ENCODE results near the gene ITPKC. TPM values are rescaled to one million over a fixed set of nuclear protein-coding genes. Genes with fewer than 3 reads are reported as not detected.

The ITPKC gene
- polyA plus RNA-seq, 1 of the 3 experiments (the other 2 are of a cell fraction): 6.3 TPM

DNA sequence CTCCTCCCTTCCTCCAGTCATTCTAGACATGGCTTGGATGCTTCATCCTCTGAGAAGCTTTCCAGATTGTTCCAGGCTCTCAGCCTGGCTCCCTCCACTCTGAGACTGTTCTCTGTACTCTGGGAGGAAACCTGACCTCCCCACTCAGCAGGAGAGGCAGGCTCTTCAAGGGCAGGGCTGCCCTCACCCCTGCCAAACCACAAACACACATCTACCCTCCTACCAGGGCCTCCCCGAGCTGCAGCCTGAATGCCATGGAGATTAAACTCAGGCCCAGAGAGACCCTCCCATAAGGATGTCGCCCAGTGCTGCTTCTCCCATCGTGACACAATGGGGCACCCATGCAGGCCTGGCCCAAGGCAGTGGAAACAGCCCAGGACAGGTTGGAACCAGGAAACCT lies 42.6 kb upstream of the ITPKC start (continued):
- TF ChIP-seq, protein P1, sequence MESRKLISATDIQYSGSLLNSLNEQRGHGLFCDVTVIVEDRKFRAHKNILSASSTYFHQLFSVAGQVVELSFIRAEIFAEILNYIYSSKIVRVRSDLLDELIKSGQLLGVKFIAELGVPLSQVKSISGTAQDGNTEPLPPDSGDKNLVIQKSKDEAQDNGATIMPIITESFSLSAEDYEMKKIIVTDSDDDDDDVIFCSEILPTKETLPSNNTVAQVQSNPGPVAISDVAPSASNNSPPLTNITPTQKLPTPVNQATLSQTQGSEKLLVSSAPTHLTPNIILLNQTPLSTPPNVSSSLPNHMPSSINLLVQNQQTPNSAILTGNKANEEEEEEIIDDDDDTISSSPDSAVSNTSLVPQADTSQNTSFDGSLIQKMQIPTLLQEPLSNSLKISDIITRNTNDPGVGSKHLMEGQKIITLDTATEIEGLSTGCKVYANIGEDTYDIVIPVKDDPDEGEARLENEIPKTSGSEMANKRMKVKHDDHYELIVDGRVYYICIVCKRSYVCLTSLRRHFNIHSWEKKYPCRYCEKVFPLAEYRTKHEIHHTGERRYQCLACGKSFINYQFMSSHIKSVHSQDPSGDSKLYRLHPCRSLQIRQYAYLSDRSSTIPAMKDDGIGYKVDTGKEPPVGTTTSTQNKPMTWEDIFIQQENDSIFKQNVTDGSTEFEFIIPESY (IDR thresholded peaks at IDR 0.05; ENCODE audit: borderline replicate concordance, low read depth): no peak
- no peak for TF ChIP-seq POLR2AphosphoS5 (IDR thresholded peaks at IDR 0.05; ENCODE audit: low read depth, low read length)

DNA sequence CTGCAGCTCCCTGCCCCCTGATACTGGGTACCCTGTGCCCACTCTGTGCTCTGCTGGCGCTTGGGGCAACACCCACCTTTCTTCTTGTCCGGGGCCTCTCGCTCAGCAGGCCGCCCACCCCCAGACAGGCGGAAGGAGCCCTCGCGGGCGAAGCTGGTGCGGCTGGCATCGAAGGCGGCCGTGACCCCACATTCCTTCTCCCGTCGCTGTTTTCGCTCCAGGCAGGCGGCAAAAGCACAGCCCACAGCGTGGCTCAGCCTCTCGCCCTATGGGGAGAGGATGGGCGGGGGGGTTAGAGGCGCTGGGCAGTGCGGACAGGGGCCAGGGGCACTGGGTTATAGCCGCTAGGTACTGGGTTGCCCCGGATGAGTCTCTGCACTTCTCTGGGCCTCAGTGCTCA lies 39.8 kb upstream of the ITPKC start:
- Histone ChIP-seq H4K20me1 (ENCODE audit: insufficient read depth) (no peaks in the 10 kb centered on the region), H2AFZ (ENCODE audit: low read depth) (no peak overlapping the region), H3K9me3 (no peaks in the 10 kb centered on the region), H3K36me3 (replicated peaks in 1 of 2; ENCODE audit: control insufficient read depth in 1 of 2, insufficient read depth in 2 of 2, low read length in 1 of 2) (peaks cover 42 to 66% of the 10 kb centered on the region in 2 experiments), H3K4me1 (ENCODE audit: control insufficient read depth in 1 of 2, insufficient read depth in 2 of 2, low read depth in 1 of 2, low read length in 1 of 2) (no peaks in the 10 kb centered on the region), H3K4me3 (ENCODE audit: low read depth in 2 of 2, low read length in 1 of 2) (no peak overlapping the region), H3K4me2 (no peak overlapping the region), H3K9ac (no peak overlapping the region), H3K27me3 (ENCODE audit: insufficient read depth) (no peaks in the 10 kb centered on the region), H3K9me2 (no peaks in the 10 kb centered on the region), H3K79me2 (ENCODE audit: insufficient read depth) (no peaks in the 10 kb centered on the region), H3F3A (replicated peaks; ENCODE audit: insufficient read depth) (no peaks in the 10 kb centered on the region), H3K27ac (ENCODE audit: low read depth in 2 of 2, low read length in 1 of 2) (no peak overlapping the region)
- WGBS (ENCODE audit: low lambda C conversion rate): 97% methylated on average over 23 of the region's 23 CpGs
- TF ChIP-seq, protein P2, sequence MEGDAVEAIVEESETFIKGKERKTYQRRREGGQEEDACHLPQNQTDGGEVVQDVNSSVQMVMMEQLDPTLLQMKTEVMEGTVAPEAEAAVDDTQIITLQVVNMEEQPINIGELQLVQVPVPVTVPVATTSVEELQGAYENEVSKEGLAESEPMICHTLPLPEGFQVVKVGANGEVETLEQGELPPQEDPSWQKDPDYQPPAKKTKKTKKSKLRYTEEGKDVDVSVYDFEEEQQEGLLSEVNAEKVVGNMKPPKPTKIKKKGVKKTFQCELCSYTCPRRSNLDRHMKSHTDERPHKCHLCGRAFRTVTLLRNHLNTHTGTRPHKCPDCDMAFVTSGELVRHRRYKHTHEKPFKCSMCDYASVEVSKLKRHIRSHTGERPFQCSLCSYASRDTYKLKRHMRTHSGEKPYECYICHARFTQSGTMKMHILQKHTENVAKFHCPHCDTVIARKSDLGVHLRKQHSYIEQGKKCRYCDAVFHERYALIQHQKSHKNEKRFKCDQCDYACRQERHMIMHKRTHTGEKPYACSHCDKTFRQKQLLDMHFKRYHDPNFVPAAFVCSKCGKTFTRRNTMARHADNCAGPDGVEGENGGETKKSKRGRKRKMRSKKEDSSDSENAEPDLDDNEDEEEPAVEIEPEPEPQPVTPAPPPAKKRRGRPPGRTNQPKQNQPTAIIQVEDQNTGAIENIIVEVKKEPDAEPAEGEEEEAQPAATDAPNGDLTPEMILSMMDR (IDR thresholded peaks at IDR 0.05): no peak
- TF ChIP-seq YY1 (IDR thresholded peaks at IDR 0.05; ENCODE audit: low read depth) (no peak), RCOR1 (IDR thresholded peaks at IDR 0.05; ENCODE audit: low read length) (no peak), CHD2 (IDR thresholded peaks at IDR 0.05; ENCODE audit: low read length, partially characterized antibody) (no peak), GATA2 (CRISPR knock-in tag; IDR thresholded peaks at IDR 0.05) (no peak), POLR2AphosphoS5 (IDR thresholded peaks at IDR 0.05; ENCODE audit: low read depth, low read length) (no peak)
- TF ChIP-seq, protein P3, sequence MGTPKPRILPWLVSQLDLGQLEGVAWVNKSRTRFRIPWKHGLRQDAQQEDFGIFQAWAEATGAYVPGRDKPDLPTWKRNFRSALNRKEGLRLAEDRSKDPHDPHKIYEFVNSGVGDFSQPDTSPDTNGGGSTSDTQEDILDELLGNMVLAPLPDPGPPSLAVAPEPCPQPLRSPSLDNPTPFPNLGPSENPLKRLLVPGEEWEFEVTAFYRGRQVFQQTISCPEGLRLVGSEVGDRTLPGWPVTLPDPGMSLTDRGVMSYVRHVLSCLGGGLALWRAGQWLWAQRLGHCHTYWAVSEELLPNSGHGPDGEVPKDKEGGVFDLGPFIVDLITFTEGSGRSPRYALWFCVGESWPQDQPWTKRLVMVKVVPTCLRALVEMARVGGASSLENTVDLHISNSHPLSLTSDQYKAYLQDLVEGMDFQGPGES (IDR thresholded peaks at IDR 0.05; ENCODE audit: low read depth, low read length): no peak
- TF ChIP-seq, protein P4, sequence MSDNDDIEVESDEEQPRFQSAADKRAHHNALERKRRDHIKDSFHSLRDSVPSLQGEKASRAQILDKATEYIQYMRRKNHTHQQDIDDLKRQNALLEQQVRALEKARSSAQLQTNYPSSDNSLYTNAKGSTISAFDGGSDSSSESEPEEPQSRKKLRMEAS (IDR thresholded peaks at IDR 0.05; ENCODE audit: low read depth): no peak
- CTCF ChIA-PET: interaction anchor here (0.7 to 0.8 kb wide), 2 partner anchors 11 to 399 kb away, joined by 3 read pairs; no protein-coding TSS in a partner anchor
- POLR2A ChIA-PET: no interaction called here
- DNase-seq: no peak

DNA sequence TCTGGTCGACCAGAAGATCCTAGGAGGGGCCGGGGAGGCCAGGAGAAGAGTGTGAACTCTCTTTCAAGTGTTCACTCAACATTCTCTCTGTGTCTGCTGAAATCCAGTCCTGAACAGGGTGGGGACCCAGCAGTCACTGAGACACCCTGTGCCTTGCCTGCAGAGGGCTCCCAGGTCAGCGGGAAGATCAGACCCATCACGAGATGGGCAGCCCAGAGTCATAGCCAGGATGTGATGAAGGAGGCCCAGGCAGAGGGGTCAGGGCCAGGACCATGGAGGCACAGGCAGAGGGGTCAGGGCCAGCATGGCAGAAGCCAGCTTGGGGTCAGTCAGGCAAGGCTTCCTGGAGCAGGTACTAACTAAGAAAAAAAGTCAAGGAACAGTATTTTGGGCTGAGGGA lies 35.9 kb upstream of the ITPKC start:
- no peaks in the 10 kb centered on the region for H3F3A ChIP-seq (replicated peaks; ENCODE audit: insufficient read depth)
- no peak overlapping the region for H3K27ac ChIP-seq (ENCODE audit: low read depth in 2 of 2, low read length in 1 of 2)
- no peak overlapping the region for H3K4me3 ChIP-seq (ENCODE audit: low read depth in 2 of 2, low read length in 1 of 2)
- peaks cover 36 to 59% of the 10 kb centered on the region in 2 experiments for H3K36me3 ChIP-seq (replicated peaks in 1 of 2; ENCODE audit: control insufficient read depth in 1 of 2, insufficient read depth in 2 of 2, low read length in 1 of 2)
- no peaks in the 10 kb centered on the region for H3K4me1 ChIP-seq (ENCODE audit: control insufficient read depth in 1 of 2, insufficient read depth in 2 of 2, low read depth in 1 of 2, low read length in 1 of 2)
- ChIA-PET POLR2A (interaction anchor here (0.6 kb wide), 1 partner anchor 18 kb away, joined by 4 read pairs; no protein-coding TSS in a partner anchor), CTCF (interaction anchor here (0.9 to 1.0 kb wide), 2 partner anchors 11 to 23 kb away, joined by 3 read pairs; no protein-coding TSS in a partner anchor)
- H3K4me2 ChIP-seq: no peak overlapping the region
- H3K9ac ChIP-seq: no peak overlapping the region
- no peaks in the 10 kb centered on the region for H3K79me2 ChIP-seq (ENCODE audit: insufficient read depth)
- WGBS (ENCODE audit: low lambda C conversion rate): 94% methylated on average over 4 of the region's 4 CpGs
- no peaks in the 10 kb centered on the region for H3K27me3 ChIP-seq (ENCODE audit: insufficient read depth)
- H3K9me2 ChIP-seq: no peaks in the 10 kb centered on the region
- H2AFZ ChIP-seq (ENCODE audit: low read depth): no peak overlapping the region
- no peaks in the 10 kb centered on the region for H3K9me3 ChIP-seq
- no peak for DNase-seq
- no peaks in the 10 kb centered on the region for H4K20me1 ChIP-seq (ENCODE audit: insufficient read depth)
- TF ChIP-seq FOXJ3 (CRISPR knock-in tag; IDR thresholded peaks at IDR 0.05): no peak
- TF ChIP-seq, protein P3 (IDR thresholded peaks at IDR 0.05; ENCODE audit: low read depth, low read length): no peak
- TF ChIP-seq NFIC (IDR thresholded peaks at IDR 0.05; ENCODE audit: borderline replicate concordance): no peak
- no peak for TF ChIP-seq FOXM1 (IDR thresholded peaks at IDR 0.05; ENCODE audit: low read depth)
- TF ChIP-seq, protein P5, sequence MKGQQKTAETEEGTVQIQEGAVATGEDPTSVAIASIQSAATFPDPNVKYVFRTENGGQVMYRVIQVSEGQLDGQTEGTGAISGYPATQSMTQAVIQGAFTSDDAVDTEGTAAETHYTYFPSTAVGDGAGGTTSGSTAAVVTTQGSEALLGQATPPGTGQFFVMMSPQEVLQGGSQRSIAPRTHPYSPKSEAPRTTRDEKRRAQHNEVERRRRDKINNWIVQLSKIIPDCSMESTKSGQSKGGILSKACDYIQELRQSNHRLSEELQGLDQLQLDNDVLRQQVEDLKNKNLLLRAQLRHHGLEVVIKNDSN (IDR thresholded peaks at IDR 0.05; ENCODE audit: borderline replicate concordance, low read depth): no peak
- TF ChIP-seq, protein P2 (IDR thresholded peaks at IDR 0.05): no peak

Data from SK-N-SH (cell line).